HCT116 (cell line): ENCODE data around the gene CEP162. TPM values are rescaled to one million over a fixed set of nuclear protein-coding genes. Genes with fewer than 3 reads are reported as not detected.
"Not testable (repeated sequence)": the region's sequence is repeated elsewhere in the genome, so short reads cannot be mapped to it uniquely, and the experiment has no call there.

Experiments
- ATAC-seq: fragments of 200-7000 bp; cut with Tn5 transposase; 2 replicates; pipeline ENCODE4 v1.9.1; 2020; ENCODE audit warnings: mild to moderate bottlenecking, moderate library complexity
- BruUV-seq: library from RNA; stranded (reverse); fragments of 400-500 nt; replicated peaks from 2 replicates; lab custom pipeline; 2021; lab: Mats Ljungman, UMichigan
- CTCF ChIA-PET: fragments of 300-600 bp; sonication (Branson Sonifier 250); formaldehyde crosslinking; loops from one replicate; lab custom pipeline; 2021; ENCODE audit warnings: antibody characterized with exemption; lab: Charles Lee
- POLR2A ChIA-PET: fragments of 300-600, 350-600 bp; sonication (Branson Sonifier 250); formaldehyde crosslinking; loops from one replicate; lab custom pipeline; 2021; ENCODE audit warnings: antibody characterized with exemption; lab: Charles Lee
- RAD21 ChIA-PET, 2 experiments: fragments of 300-600 bp; sonication (Branson Sonifier 250); formaldehyde crosslinking; loops; one replicate each; lab custom pipeline; 2023; ENCODE audit warnings: low total read pairs in 2 of 2; ENCODE audit not compliant: uncharacterized antibody in 2 of 2, unreplicated experiment in 2 of 2, low non-redundant PET in 1 of 2; lab: Charles Lee
- DNase-seq: peaks from one replicate; pipeline ENCODE4 v3.0.0-alpha.2; 2010; ENCODE audit warnings: low read depth, low spot score
- H2AFZ ChIP-seq: fragments of 200-600 bp; shearing (Covaris generic), sonication (generic); 2 replicates; pipeline ENCODE4 v1.6.1; 2017; ENCODE audit warnings: low read depth, mixed run types, mixed read lengths, antibody characterized with exemption, low read length; ENCODE audit not compliant: poor library complexity, severe bottlenecking
- H3K27ac ChIP-seq: 2 replicates; pipeline ENCODE4 v1.5.1; 2012; ENCODE audit warnings: low read depth, low read length
- H3K27me3 ChIP-seq: fragments of 200-600 bp; sonication (generic); 2 replicates; pipeline ENCODE4 v1.6.1; 2016; ENCODE audit warnings: mixed run types, low read length, mixed read lengths; ENCODE audit not compliant: insufficient read depth
- H3K36me3 ChIP-seq, 2 experiments: fragments of 200-500 bp in 1 of 2; fragments of 200-600 bp in 1 of 2; sonication (Bioruptor generic) in 1 of 2; sonication (generic) in 1 of 2; 2 replicates each; pipeline versions ENCODE4 v1.5.1 to v1.6.1; 2014 to 2016; ENCODE audit warnings: low read length in 2 of 2, inconsistent platforms in 1 of 2, mixed read lengths in 1 of 2, mixed run types in 1 of 2; ENCODE audit not compliant: insufficient read depth in 2 of 2, control insufficient read depth in 1 of 2
- H3K4me1 ChIP-seq, 2 experiments: fragments of 200-600 bp in 1 of 2; sonication (generic) in 1 of 2; 2 replicates each; pipeline versions ENCODE4 v1.5.1 to v1.6.1; 2012 to 2017; ENCODE audit warnings: low read length in 2 of 2, inconsistent platforms in 1 of 2, mild to moderate bottlenecking in 1 of 2, mixed read lengths in 1 of 2, mixed run types in 1 of 2, moderate library complexity in 1 of 2; ENCODE audit not compliant: insufficient read depth in 2 of 2, control insufficient read depth in 1 of 2
- H3K4me2 ChIP-seq: fragments of 200-600 bp; sonication (generic); 2 replicates; pipeline ENCODE4 v1.6.1; 2017; ENCODE audit warnings: mixed run types, low read length, mixed read lengths
- H3K4me3 ChIP-seq, 2 experiments: fragments of 200-600 bp in 1 of 2; sonication (generic) in 1 of 2; replicated peaks in 1 of 2; 2 replicates each; pipeline ENCODE4 v1.5.1; 2011 to 2016; ENCODE audit warnings: low read length in 2 of 2, control low read depth in 1 of 2, low read depth in 1 of 2, mild to moderate bottlenecking in 1 of 2, mixed read lengths in 1 of 2, mixed run types in 1 of 2
- H3K79me2 ChIP-seq: fragments of 200-600 bp; sonication (generic); 2 replicates; pipeline ENCODE4 v1.6.1; 2017; ENCODE audit warnings: mild to moderate bottlenecking, mixed run types, low read length, moderate library complexity, mixed read lengths; ENCODE audit not compliant: insufficient read depth
- H3K9ac ChIP-seq: fragments of 200-600 bp; sonication (generic); 2 replicates; pipeline ENCODE4 v1.6.1; 2016; ENCODE audit warnings: low read length, mixed read lengths
- H3K9me2 ChIP-seq: fragments of 200-600 bp; sonication (generic), shearing (Covaris generic); 2 replicates; pipeline ENCODE4 v1.6.1; 2017; ENCODE audit warnings: mixed run types, mild to moderate bottlenecking, moderate library complexity; ENCODE audit not compliant: insufficient read depth
- H3K9me3 ChIP-seq, 2 experiments: fragments of 200-500 bp in 1 of 2; fragments of 200-600 bp in 1 of 2; sonication (Bioruptor generic) in 1 of 2; sonication (generic) in 1 of 2; 2 replicates each; pipeline ENCODE4 v1.6.1; 2014 to 2017; ENCODE audit warnings: low read length in 2 of 2, mixed read lengths in 2 of 2, inconsistent platforms in 1 of 2, low read depth in 1 of 2, mild to moderate bottlenecking in 1 of 2, mixed run types in 1 of 2, moderate library complexity in 1 of 2; ENCODE audit not compliant: control insufficient read depth in 1 of 2, insufficient read depth in 1 of 2
- H4K20me1 ChIP-seq: fragments of 200-600 bp; sonication (generic), shearing (Covaris generic); 2 replicates; pipeline ENCODE4 v1.6.1; 2017; ENCODE audit warnings: mixed run types, mild to moderate bottlenecking, moderate library complexity; ENCODE audit not compliant: insufficient read depth
- FOSL1 ChIP-seq: IDR thresholded peaks from 2 replicates; pipeline ENCODE4 v1.6.1; 2012; ENCODE audit warnings: low read depth
- REST ChIP-seq: IDR thresholded peaks from 2 replicates; pipeline ENCODE4 v1.6.1; 2012; ENCODE audit warnings: low read depth
- intact Hi-C: fragments of 100-400 bp; cut with micrococcal nuclease; formaldehyde crosslinking; loops from 2 replicates; pipeline ENCODE4 v1.10.0; 2022
- total RNA-seq: library from RNA; stranded (reverse); gene quantifications from one replicate; pipeline ENCODE4 v1.2.1, GENCODE V29; 2021; ENCODE audit not compliant: unreplicated experiment

CEP162 gene
- total RNA-seq, 1 experiment from 2014 or later, result 5.5 TPM

GRCh38 chr6:84129588-84129987 lies 97.9 kb downstream of the CEP162 start:
- RAD21 ChIA-PET, ATAC-seq, POLR2A ChIA-PET: not testable (repeated sequence)

GRCh38 chr6:84123186-84123585 lies 104.3 kb downstream of the CEP162 start:
- no peak overlapping the region for H3K27ac ChIP-seq
- no peaks in the 10 kb centered on the region for H3K9me3 ChIP-seq
- no peaks in the 10 kb centered on the region for H3K4me1 ChIP-seq
- TF ChIP-seq FOSL1 (no peak), REST (no peak)
- ChIA-PET POLR2A (no interaction called here), RAD21 (no interaction called here), CTCF (no interaction called here)
- H3K79me2 ChIP-seq, result no peaks in the 10 kb centered on the region
- no peak for ATAC-seq
- H3K27me3 ChIP-seq, result no peaks in the 10 kb centered on the region
- no peaks in the 10 kb centered on the region for H4K20me1 ChIP-seq
- H3K36me3 ChIP-seq, result no peaks in the 10 kb centered on the region
- no peak overlapping the region for H2AFZ ChIP-seq
- H3K9ac ChIP-seq, result no peak overlapping the region
- no peak overlapping the region for H3K4me3 ChIP-seq
- no TSS peak for BruUV-seq
- no peak overlapping the region for H3K4me2 ChIP-seq
- intact Hi-C loops, result no loop called here
- H3K9me2 ChIP-seq, result no peaks in the 10 kb centered on the region
- DNase-seq, result no peak

More at GRCh38 chr6:84129588-84129987, 97.9 kb downstream of the CEP162 start:
- H3K9me3 ChIP-seq, H3K4me3 ChIP-seq, H3K4me1 ChIP-seq, intact Hi-C loops, H3K9ac ChIP-seq, H3K4me2 ChIP-seq, BruUV-seq, H3K9me2 ChIP-seq, H3K27ac ChIP-seq, H3K36me3 ChIP-seq, H3K79me2 ChIP-seq, H4K20me1 ChIP-seq, CTCF ChIA-PET, H3K27me3 ChIP-seq, H2AFZ ChIP-seq, DNase-seq: not testable (repeated sequence)
